Measurements from ENCODE around the gene SEC24C.

DNA sequence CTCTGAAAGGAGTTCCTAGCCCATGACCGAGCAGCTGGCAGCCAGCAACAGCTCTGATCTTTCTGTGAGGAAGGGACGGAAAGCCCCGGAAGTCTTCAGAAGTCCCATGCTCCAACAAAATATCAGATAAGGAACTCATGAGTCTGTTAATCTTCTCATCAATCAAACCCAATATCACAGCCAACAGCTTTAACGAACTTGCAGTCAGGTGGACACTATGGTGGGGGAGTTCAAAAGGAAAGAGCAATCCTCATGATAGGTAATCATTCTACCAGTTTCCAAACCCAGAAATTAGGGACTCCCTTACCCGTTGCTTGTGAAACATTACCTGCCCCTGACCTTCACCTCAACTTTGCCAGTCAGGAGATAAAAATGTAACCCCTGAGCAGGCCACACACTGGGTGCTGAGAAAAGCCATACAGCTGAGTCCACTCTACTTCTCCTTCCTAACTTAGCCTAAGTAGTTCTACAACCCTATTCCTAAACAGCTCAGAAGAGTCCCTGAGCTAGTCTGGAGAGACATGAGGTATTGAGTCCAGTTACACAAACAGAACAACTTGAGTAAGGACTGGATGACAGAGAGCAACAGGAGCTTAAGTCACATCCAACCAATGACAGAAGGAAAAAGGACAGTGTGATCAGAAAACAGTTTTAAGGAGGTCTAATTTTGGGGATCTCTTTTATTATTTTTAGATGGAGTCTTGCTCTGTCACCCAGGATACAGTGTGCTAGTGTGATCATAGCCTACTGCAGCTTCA is 65.1 kb downstream of the SEC24C start:
- TF ChIP-seq, protein P1, sequence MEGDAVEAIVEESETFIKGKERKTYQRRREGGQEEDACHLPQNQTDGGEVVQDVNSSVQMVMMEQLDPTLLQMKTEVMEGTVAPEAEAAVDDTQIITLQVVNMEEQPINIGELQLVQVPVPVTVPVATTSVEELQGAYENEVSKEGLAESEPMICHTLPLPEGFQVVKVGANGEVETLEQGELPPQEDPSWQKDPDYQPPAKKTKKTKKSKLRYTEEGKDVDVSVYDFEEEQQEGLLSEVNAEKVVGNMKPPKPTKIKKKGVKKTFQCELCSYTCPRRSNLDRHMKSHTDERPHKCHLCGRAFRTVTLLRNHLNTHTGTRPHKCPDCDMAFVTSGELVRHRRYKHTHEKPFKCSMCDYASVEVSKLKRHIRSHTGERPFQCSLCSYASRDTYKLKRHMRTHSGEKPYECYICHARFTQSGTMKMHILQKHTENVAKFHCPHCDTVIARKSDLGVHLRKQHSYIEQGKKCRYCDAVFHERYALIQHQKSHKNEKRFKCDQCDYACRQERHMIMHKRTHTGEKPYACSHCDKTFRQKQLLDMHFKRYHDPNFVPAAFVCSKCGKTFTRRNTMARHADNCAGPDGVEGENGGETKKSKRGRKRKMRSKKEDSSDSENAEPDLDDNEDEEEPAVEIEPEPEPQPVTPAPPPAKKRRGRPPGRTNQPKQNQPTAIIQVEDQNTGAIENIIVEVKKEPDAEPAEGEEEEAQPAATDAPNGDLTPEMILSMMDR (conservative IDR thresholded peaks at IDR 0.05; ENCODE audit: low read length) = no peak
- no peak for TF ChIP-seq EZH2phosphoT487 (IDR thresholded peaks at IDR 0.05; ENCODE audit: borderline replicate concordance, low read depth, low read length)
